ENCODE data around the gene ZNF12. TPM values are rescaled to one million over a fixed set of nuclear protein-coding genes. Genes with fewer than 3 reads are reported as not detected.

Gene ZNF12
- total and polyA plus RNA-seq, 2 of the 8 experiments (the other 6 are each of a cell fraction or from before 2014, with no cell fraction given): 6.7 to 16.2 TPM

- Histone ChIP-seq H2BK5ac (ENCODE audit: low read depth, low read length) (no peak overlapping the region), H3K79me1 (ENCODE audit: low read depth, low read length) (no peaks in the 10 kb centered on the region), H2AK5ac (ENCODE audit: low read depth, low read length) (no peak overlapping the region), H4K8ac (ENCODE audit: extremely low read depth, insufficient read depth, low read length) (no peak overlapping the region), H3K36me3 (ENCODE audit: control insufficient read depth in 2 of 4, insufficient read depth in 4 of 4, low read length in 3 of 4) (peaks cover 0 to 27% (median 12%) of the 10 kb centered on the region in 4 experiments; a peak in 5 of 8 replicates), H4K5ac (ENCODE audit: insufficient read length, low read depth, low read length) (no peak overlapping the region), H4K20me1 (replicated peaks in 1 of 2; ENCODE audit: control insufficient read depth in 1 of 2, insufficient read depth in 2 of 2, low read length in 2 of 2) (no peaks in the 10 kb centered on the region), H3K18ac (ENCODE audit: extremely low read depth, low read length) (no peak overlapping the region), H3K9me3 (ENCODE audit: insufficient read depth in 2 of 2, low read depth in 1 of 2, low read length in 1 of 2) (peaks cover 71 to 95% of the 10 kb centered on the region in 2 experiments), H4K91ac (replicated peaks; ENCODE audit: insufficient read length, low read length) (no peak overlapping the region), H2BK12ac (ENCODE audit: low read depth, low read length) (no peak overlapping the region), H3K79me2 (ENCODE audit: control insufficient read depth in 1 of 2, insufficient read depth in 2 of 2, low read length in 2 of 2) (no peaks in the 10 kb centered on the region), H2BK20ac (ENCODE audit: low read length) (no peak overlapping the region), H3K56ac (replicated peaks; ENCODE audit: insufficient read length, low read depth, low read length) (no peak overlapping the region), H2BK15ac (ENCODE audit: low read length) (no peak overlapping the region), H3K27me3 (replicated peaks in 1 of 4; ENCODE audit: control insufficient read depth in 3 of 4, extremely low read depth in 1 of 4, insufficient read depth in 3 of 4, low read length in 3 of 4) (no peaks in the 10 kb centered on the region), H2AFZ (ENCODE audit: low read length) (no peak overlapping the region), H3K9ac (replicated peaks in 1 of 4; ENCODE audit: extremely low read depth in 1 of 4, low read depth in 3 of 4, low read length in 3 of 4) (no peak overlapping the region), H3K4ac (replicated peaks; ENCODE audit: insufficient read length, low read depth, low read length) (no peak overlapping the region), H2BK120ac (replicated peaks; ENCODE audit: low read depth, low read length) (no peak overlapping the region), H3K4me3 (ENCODE audit: extremely low read depth in 1 of 4, insufficient read depth in 2 of 4, low read depth in 3 of 4, low read length in 4 of 4) (peak overlapping the region in 1 of 4 experiments; percentile 30; a peak in 1 of 8 replicates), H3K23me2 (ENCODE audit: low read depth, low read length) (no peaks in the 10 kb centered on the region), H3K14ac (ENCODE audit: insufficient read length) (no peak overlapping the region), H3K4me1 (replicated peaks in 1 of 4; ENCODE audit: control insufficient read depth in 3 of 4, insufficient read depth in 4 of 4, low read length in 3 of 4) (no peaks in the 10 kb centered on the region), H3K27ac (ENCODE audit: low read depth, low read length) (no peak overlapping the region), H3K23ac (ENCODE audit: insufficient read length) (no peak overlapping the region), H3K4me2 (ENCODE audit: insufficient read depth in 1 of 2, low read depth in 2 of 2, low read length in 2 of 2) (no peak overlapping the region)
- 0 out of 2 replicates have a peak, but pooled peaks have one; percentile 52 for TF ChIP-seq GTF2F1 (IDR thresholded peaks at IDR 0.05; ENCODE audit: borderline replicate concordance, low read depth, low read length)
- peak; percentile 91 for TF ChIP-seq ZNF274 (IDR thresholded peaks at IDR 0.05; ENCODE audit: borderline replicate concordance, extremely low read depth, low read length)
- no peak for TF ChIP-seq TAF7 (optimal IDR thresholded peaks at IDR 0.05; ENCODE audit: borderline replicate concordance, low read depth, low read length)
- WGBS, 2 experiments (ENCODE audit: extremely low coverage in 1 of 2, insufficient coverage in 1 of 2, insufficient read length in 1 of 2, insufficient replicate concordance in 2 of 2, low coverage in 1 of 2, low lambda C conversion rate in 2 of 2, missing lambda C conversion rate in 1 of 2): 87% methylated on average over 1 of the region's 1 CpG; no CpG with 5 or more reads in 1 of the 2 experiments
- FAIRE-seq (no peak), DNase-seq (ENCODE audit: low read depth in 1 of 2, low spot score in 2 of 2) (no peak)
- POLR2A ChIA-PET (ENCODE audit: partially characterized antibody): no interaction called here
- CTCF ChIA-PET (ENCODE audit: partially characterized antibody): no interaction called here
Observed at GRCh38 chr7:6675807-6676405, 30.8 kb downstream of the ZNF12 start.

All from H1 (cell line).